ENCODE measurements around the gene EFHC1.

The EFHC1 gene

GRCh38 chr6:52508261-52508739, 88.2 kb downstream of the EFHC1 start:
- ChIA-PET CTCF (interaction anchor here (0.8 to 1.3 kb wide), 2 partner anchors 92 to 127 kb away, joined by 3 to 4 read pairs; no protein-coding TSS in a partner anchor), POLR2A (interaction anchor here (0.6 to 1.3 kb wide), 2 partner anchors 9 to 126 kb away, joined by 3 read pairs; no protein-coding TSS in a partner anchor)
- no peak for DNase-seq (ENCODE audit: low read depth, low spot score)
- no peak overlapping the region for H3K4me3 ChIP-seq (ENCODE audit: low read depth, low read length)
- TF ChIP-seq, protein P1, sequence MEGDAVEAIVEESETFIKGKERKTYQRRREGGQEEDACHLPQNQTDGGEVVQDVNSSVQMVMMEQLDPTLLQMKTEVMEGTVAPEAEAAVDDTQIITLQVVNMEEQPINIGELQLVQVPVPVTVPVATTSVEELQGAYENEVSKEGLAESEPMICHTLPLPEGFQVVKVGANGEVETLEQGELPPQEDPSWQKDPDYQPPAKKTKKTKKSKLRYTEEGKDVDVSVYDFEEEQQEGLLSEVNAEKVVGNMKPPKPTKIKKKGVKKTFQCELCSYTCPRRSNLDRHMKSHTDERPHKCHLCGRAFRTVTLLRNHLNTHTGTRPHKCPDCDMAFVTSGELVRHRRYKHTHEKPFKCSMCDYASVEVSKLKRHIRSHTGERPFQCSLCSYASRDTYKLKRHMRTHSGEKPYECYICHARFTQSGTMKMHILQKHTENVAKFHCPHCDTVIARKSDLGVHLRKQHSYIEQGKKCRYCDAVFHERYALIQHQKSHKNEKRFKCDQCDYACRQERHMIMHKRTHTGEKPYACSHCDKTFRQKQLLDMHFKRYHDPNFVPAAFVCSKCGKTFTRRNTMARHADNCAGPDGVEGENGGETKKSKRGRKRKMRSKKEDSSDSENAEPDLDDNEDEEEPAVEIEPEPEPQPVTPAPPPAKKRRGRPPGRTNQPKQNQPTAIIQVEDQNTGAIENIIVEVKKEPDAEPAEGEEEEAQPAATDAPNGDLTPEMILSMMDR (IDR thresholded peaks at IDR 0.05; ENCODE audit: insufficient read depth, low read length, missing control alignments): no peak

DNA sequence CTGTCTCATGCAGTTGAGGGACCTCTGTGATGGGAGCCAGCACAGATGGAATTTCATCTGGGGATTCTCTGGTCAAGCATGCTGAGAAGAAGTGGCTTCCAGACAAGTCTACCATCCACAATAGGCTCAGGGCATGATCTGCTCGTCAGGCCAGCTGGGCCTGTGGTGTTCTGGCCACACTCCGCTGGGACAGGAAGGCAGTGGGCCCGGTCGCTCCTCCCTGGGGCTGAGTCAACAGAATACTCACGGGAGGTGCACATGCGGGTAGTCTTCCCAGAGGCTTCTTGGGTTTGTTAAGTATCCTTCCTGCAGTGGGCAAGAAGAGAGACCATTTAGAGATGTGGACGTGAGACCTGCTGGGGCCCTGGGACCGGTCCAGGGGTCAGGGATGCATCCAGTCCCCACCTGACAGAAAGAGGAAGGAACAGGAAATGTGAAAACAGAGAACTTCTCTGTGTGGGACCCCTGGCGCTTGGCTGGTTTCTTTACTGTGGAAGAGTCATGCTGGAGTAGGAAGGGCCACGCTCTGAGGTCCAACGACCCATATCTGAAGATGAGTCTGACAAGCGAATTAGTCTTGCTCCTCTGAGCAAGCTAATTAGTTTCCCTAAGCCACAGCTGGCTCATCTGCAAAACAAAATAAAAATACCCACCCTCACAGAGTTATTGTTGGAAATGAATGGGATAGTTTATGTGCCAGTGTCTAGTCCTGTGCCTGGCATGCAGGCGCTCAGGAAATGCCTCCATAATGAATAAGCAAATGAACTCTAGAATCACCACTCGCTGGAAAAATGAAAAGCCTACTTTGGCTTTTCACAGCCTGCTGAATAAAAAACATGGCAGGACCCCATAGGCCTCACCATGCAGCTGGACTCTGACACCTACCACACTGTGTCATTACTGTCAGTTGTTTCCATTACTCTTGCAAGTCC, 89.4 kb downstream of the EFHC1 start:
- DNase-seq (ENCODE audit: low read depth, low spot score): no peak
- H3K4me3 ChIP-seq (ENCODE audit: low read depth, low read length): no peak overlapping the region
- TF ChIP-seq, protein P1 (IDR thresholded peaks at IDR 0.05; ENCODE audit: insufficient read depth, low read length, missing control alignments): no peak
- CTCF ChIA-PET: interaction anchor here (0.7 to 1.3 kb wide), 2 partner anchors 57 to 93 kb away, joined by 3 read pairs; no protein-coding TSS in a partner anchor
- POLR2A ChIA-PET: interaction anchor here (0.7 to 1.4 kb wide), 6 partner anchors 8 to 87 kb away, joined by 3 to 5 read pairs (median 3); no protein-coding TSS in a partner anchor

DNA sequence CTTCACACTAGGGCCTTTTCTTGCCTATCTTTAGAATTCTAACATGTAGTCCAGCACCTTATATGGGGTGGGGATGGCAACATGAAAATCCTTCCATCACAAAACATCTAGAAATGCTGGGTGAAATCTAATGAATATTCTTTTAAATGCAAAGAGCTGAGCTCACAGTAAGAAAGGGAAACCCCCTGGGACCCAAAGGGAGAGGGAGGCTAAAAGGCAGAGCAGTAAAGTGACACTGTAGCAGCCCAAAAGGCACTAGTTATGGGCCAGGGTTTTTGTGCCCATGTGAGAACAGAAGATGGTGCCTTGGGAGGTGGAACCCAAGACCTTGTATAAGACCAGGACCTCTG, 90.0 kb downstream of the EFHC1 start:
- POLR2A ChIA-PET: interaction anchor here (0.9 to 1.4 kb wide), 4 partner anchors 28 to 86 kb away, joined by 3 to 5 read pairs (median 4); no protein-coding TSS in a partner anchor
- CTCF ChIA-PET: interaction anchor here (0.7 kb wide), 1 partner anchor 56 kb away, joined by 3 read pairs; no protein-coding TSS in a partner anchor
- TF ChIP-seq, protein P1 (IDR thresholded peaks at IDR 0.05; ENCODE audit: insufficient read depth, low read length, missing control alignments): no peak
- DNase-seq (ENCODE audit: low read depth, low spot score): no peak
- no peak overlapping the region for H3K4me3 ChIP-seq (ENCODE audit: low read depth, low read length)

GRCh38 chr6:52511163-52511562, 91.0 kb downstream of the EFHC1 start:
- DNase-seq (ENCODE audit: low read depth, low spot score): no peak
- POLR2A ChIA-PET: no interaction called here
- CTCF ChIA-PET: interaction anchor here (1.1 to 2.2 kb wide), 2 partner anchors 64 to 87 kb away, joined by 3 to 8 read pairs; no protein-coding TSS in a partner anchor
- no peak overlapping the region for H3K4me3 ChIP-seq (ENCODE audit: low read depth, low read length)
- TF ChIP-seq, protein P1 (IDR thresholded peaks at IDR 0.05; ENCODE audit: insufficient read depth, low read length, missing control alignments): no peak

DNA sequence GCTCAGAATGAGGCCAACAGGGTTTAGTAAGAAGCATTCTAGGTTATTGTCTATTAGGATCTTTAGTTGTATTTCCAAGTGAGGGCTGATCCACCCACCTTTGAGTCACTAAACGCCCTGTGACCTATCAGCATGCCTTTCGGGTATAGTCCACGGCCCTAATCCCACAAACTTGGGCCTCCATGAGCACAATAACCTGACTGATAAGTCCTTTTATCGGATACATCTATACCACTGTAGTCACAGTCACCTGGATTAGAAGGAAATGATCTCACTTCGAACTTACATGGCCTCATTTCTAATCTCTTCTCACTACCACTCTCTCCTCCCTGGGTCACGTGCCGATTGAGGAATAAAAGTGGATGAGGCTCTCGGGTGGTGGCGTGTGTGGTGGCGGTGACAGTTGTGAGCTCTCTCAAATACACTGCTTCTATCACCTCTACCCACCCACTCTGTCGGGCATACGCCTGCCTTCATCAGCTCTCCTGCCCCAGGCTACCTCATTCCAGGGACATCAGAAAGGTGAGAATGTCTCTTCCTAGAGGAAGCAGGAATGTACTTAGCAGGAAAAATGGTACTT, 91.5 kb downstream of the EFHC1 start:
- CTCF ChIA-PET: interaction anchor here (1.0 to 2.2 kb wide), 5 partner anchors 64 to 151 kb away, joined by 3 to 8 read pairs (median 3); no protein-coding TSS in a partner anchor
- POLR2A ChIA-PET: interaction anchor here (1.2 kb wide), 1 partner anchor 27 kb away, joined by 3 read pairs; no protein-coding TSS in a partner anchor
- H3K4me3 ChIP-seq (ENCODE audit: low read depth, low read length): no peak overlapping the region
- DNase-seq (ENCODE audit: low read depth, low spot score): no peak
- TF ChIP-seq, protein P1 (IDR thresholded peaks at IDR 0.05; ENCODE audit: insufficient read depth, low read length, missing control alignments): no peak

All from AG04449 (cell line).